ENCODE results near the gene GLP1R. TPM values are rescaled to one million over a fixed set of nuclear protein-coding genes. Genes with fewer than 3 reads are reported as not detected.

GLP1R gene
- total RNA-seq, 1 donor from 2014 or later, result not detected

GRCh38 chr6:39085129-39085797 is 36.7 kb downstream of the GLP1R start:
- DNase-seq (ENCODE audit: low read depth, low spot score), result no peak

GRCh38 chr6:39086294-39086693 is 37.7 kb downstream of the GLP1R start:
- no peak for DNase-seq (ENCODE audit: low read depth, low spot score)

GRCh38 chr6:39086711-39087110 is 38.1 kb downstream of the GLP1R start:
- DNase-seq (ENCODE audit: low read depth, low spot score), result no peak

DNA sequence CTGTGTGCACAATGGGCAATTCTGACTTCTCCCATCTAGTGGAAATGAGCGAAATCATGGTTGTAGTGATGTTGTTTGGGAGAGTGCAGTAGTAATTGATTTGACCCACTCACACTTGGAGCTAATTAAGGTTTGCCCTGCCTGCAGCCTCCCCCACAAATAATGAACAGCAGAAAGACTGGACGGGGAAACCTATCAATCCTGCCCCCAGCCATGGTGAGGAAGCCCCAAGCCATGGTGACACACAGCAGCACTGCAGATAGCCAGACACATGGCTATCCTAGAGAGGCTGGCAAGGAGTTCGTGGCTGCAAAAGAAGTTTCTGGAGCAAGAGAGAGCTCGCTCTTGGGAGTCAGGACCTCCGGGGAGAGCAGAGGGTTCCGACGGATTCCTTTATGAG is 38.6 kb downstream of the GLP1R start:
- no peak for DNase-seq (ENCODE audit: low read depth, low spot score)

GRCh38 chr6:39088331-39088730 is 39.8 kb downstream of the GLP1R start:
- DNase-seq (ENCODE audit: low read depth, low spot score), result peak; percentile 7

DNA sequence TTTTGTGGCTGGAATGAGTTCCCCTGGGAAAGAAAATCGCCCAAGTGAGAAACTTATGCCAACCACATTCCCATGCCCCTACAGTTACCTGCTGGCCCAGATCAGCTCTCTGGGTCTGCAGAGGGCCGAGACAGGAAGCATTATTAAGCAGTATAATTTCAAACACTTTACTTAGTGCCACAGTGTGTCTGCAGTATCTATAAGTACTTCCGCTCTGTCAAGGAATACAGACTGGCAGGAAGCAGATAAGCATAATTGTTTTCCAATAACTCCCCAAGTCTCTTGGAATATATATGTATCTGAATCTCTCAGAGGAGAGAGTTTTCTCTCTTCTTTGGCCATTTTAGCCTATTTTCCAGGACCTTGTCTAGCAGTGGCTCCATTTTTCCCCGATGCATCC is 41.5 kb downstream of the GLP1R start:
- DNase-seq (ENCODE audit: low read depth, low spot score), result no peak

DNA sequence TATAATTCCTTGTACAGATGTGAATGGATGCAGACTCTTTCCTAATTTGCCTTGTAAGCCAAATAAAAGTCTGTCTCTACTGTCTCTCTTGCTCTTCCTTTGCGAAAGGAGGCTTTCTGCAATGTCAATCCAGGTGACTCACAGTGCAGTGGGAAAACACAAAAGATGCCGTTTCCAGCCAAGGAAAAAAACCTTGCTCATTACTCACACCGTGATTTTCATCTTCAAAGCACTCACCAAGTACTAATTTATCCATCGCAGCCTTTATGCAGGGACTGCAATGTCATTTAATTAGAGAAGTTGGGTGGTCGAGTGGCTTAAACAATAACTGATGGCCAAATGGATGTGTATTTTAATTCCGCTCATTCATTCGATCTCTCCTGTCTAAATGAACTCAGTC is 42.6 kb downstream of the GLP1R start:
- DNase-seq (ENCODE audit: low read depth, low spot score), result no peak

GRCh38 chr6:39092124-39092523 is 43.5 kb downstream of the GLP1R start:
- DNase-seq (ENCODE audit: low read depth, low spot score), result no peak

- DNase-seq (ENCODE audit: low read depth, low spot score), result no peak
Measured at GRCh38 chr6:39093149-39093708, 44.6 kb downstream of the GLP1R start.

- DNase-seq (ENCODE audit: low read depth, low spot score), result no peak
Measured at GRCh38 chr6:39095578-39095977, 47.0 kb downstream of the GLP1R start.

- DNase-seq (ENCODE audit: low read depth, low spot score), result no peak
Measured at GRCh38 chr6:39100358-39100757, 51.8 kb downstream of the GLP1R start.

- DNase-seq (ENCODE audit: low read depth, low spot score), result no peak
Measured at GRCh38 chr6:39102071-39102820, 53.7 kb downstream of the GLP1R start.

GRCh38 chr6:39102821-39103136 is 54.2 kb downstream of the GLP1R start:
- no peak for DNase-seq (ENCODE audit: low read depth, low spot score)

GRCh38 chr6:39104528-39104927 is 55.9 kb downstream of the GLP1R start:
- no peak for DNase-seq (ENCODE audit: low read depth, low spot score)

DNA sequence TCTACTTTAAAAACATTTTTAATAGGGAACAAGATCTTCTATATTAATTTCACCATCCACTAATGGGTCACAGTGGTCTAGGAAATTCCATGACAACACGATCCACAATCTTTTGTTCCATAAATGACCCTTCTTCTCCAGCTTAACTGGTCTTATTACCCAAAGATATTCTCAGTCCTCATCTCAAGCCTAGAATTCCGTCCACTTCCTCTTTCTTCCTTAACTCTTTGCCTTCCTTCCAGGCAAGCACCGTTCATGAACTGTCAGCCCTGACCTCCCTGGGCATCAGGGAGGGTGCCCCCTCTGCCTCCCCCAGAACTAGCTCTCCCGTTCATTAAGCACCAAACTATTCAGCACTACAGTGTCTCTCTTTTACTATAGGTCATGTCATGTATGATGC is 58.5 kb downstream of the GLP1R start:
- no peak for DNase-seq (ENCODE audit: low read depth, low spot score)

- no peak for DNase-seq (ENCODE audit: low read depth, low spot score)
Measured at GRCh38 chr6:39107641-39108040, 59.1 kb downstream of the GLP1R start.

DNA sequence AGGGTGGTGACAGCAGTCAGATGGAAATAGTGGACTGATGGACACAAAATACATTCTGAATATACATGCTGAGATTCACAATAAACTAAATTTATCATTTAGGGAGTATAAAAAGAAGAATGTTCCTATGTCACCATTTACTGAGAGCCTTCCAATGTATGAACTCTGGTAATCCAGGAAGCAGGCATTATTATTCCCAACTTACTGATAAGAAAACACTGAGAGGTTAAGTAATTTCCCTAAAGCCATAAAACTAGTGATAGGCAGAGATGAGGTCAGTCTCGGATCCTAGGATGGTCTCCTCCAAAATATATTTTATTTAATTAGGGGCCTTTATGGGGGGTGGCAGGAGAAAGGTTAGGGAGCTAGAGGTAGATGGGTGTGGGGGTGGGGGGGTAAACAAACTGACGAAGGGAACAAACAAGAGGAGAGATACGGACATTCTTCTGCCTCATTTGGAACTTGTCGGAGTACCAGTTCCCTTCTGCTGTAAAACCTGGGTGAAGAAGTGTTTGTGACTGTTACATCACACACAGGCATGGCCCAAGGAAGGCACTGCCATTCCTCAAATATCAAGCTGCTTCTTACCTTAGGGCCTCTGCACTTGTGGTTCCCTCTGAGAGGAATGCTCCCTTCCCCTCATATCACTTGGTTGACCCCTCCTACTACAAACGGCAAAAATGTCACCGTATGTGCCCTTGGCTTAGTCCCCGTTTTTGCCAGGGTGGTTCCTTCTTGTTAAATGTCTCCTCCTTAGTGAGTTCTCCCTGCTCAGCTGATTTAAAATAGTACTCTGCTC is 59.7 kb downstream of the GLP1R start:
- no peak for DNase-seq (ENCODE audit: low read depth, low spot score)

GRCh38 chr6:39111280-39111679 is 62.7 kb downstream of the GLP1R start:
- no peak for DNase-seq (ENCODE audit: low read depth, low spot score)

DNA sequence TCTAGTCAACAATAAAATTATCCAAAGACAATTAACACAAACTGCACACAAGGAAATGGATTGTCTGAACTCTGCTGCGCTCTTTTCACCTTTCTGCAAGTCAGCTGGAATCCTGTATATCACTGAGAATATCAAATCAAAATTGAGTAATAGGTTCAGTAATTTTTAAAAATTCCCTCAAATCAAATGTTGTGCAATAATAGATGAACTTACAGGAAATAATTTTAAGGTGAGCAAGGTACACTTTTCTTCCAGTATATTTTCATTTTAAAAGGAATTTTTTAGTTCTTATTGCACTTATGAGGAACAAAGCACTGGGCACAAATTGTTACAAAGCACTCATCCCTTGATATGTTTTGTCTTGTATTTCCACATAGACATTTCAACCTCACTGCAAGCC is 65.2 kb downstream of the GLP1R start:
- DNase-seq (ENCODE audit: low read depth, low spot score), result no peak

- no peak for DNase-seq (ENCODE audit: low read depth, low spot score)
Measured at GRCh38 chr6:39114388-39114703, 65.8 kb downstream of the GLP1R start.

DNA sequence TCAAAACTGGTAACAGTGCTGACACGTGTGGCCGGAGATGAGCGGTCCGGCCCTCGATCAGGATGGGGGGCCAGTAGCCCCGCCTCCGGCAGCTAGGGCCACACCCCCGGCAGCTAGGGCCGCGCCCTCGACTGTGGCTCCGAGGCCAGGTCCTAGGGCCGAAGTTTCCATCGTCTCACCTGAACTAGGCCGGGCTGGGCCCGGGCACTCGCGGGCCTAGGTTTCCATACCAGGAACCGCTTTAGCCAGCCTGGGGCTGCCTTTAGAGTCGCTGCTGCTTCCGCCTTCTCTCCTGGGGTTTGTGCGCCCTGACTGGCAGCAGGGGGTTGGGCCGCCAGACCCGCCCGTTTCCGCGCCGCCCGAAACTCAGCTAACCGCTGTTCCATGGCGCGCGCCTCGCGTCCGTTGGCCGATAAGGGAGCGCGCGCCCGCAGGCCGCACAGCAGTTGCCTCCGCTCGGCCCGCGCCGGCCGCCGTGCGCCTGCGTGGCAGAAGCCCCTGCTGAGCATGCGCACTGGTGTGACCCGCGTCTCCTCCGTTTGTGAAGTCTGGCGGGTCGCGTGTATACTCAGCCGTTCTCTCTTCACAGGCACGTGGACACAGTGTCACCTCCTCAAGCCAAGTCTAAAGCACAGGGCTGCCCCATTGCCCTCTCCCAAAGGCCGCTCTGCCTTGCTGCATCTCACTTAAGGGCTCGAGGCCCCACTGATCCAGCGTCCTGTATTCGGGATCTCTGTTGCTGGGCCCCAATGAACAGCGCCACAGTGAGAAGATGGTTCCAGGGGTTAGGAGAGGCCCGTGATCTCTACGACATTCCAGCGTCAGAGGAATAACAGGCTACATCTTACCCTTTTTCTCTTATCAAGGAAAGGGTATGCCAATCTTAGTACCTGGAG is 66.4 kb downstream of the GLP1R start, which contains the start of gene SAYSD1:
SAYSD1 (minus strand) TSS at position 483 of the 896 bp plus-strand sequence; CDS start at position 386, 97 bp downstream.
- peak; percentile 66 for DNase-seq (ENCODE audit: low read depth, low spot score)

All from pulmonary artery endothelial cell (primary cell).